Prostate gland (tissue), 2 donors: ENCODE results near the gene NCBP1.

Source experiments
- CTCF ChIP-seq, 4 experiments: fragments of 200-600 bp in 2 of 4; fragments of 450-650 bp in 2 of 4; sonication (generic) in 2 of 4; IDR thresholded peaks; 1 replicate in 3 of 4; 2 replicates in 1 of 4; pipeline ENCODE4 v1.5.1; 2016 to 2019; ENCODE audit warnings: antibody characterized with exemption in 4 of 4, mild to moderate bottlenecking in 2 of 4, moderate library complexity in 2 of 4
- POLR2A ChIP-seq: fragments of 450-650 bp; IDR thresholded peaks from one replicate; pipeline ENCODE4 v1.6.1; 2016; ENCODE audit warnings: antibody characterized with exemption, mild to moderate bottlenecking
- POLR2AphosphoS5 ChIP-seq: sonication (generic); formaldehyde crosslinking; IDR thresholded peaks from one replicate; pipeline ENCODE4 v1.6.1; 2017; ENCODE audit warnings: antibody characterized with exemption

GRCh38 chr9:97592126-97592525 is 41.5 kb upstream of the NCBP1 start:
- no peak for TF ChIP-seq CTCF (IDR thresholded peaks at IDR 0.05)
- TF ChIP-seq POLR2AphosphoS5, result no peak
- TF ChIP-seq POLR2A, result no peak
